Ammon's horn (tissue), 1 donor: Measurements from ENCODE around the gene C1R.
"Not testable (repeated sequence)": the region's sequence is repeated elsewhere in the genome, so short reads cannot be mapped to it uniquely, and the experiment has no call there.

Experiments
- DNase-seq: peaks from one replicate; pipeline ENCODE4 v3.0.0-alpha.2; 2016; ENCODE audit warnings: low spot score

Gene C1R

GRCh38 chr12:7120166-7120565 is 27.9 kb upstream of the C1R start:
- no peak for DNase-seq

- DNase-seq, result no peak
These were observed 26.6 kb upstream of the C1R start for GRCh38 chr12:7118881-7119280.

GRCh38 chr12:7117670-7118069 is 25.4 kb upstream of the C1R start:
- DNase-seq, result no peak

- DNase-seq, result no peak
These were observed 24.7 kb upstream of the C1R start for GRCh38 chr12:7116916-7117315.

- DNase-seq, result no peak
These were observed 24.0 kb upstream of the C1R start for GRCh38 chr12:7116196-7116595.

- no peak for DNase-seq
These were observed 22.6 kb upstream of the C1R start for GRCh38 chr12:7114851-7115250.

GRCh38 chr12:7114008-7114407 is 21.8 kb upstream of the C1R start:
- DNase-seq, result no peak

- DNase-seq, result peak; percentile 37
These were observed 21.2 kb upstream of the C1R start for GRCh38 chr12:7113389-7113871.

- DNase-seq, result no peak
These were observed 19.8 kb upstream of the C1R start for GRCh38 chr12:7112041-7112440.

- no peak for DNase-seq
These were observed 18.4 kb upstream of the C1R start for GRCh38 chr12:7110661-7111060.

GRCh38 chr12:7109572-7109920 is 17.3 kb upstream of the C1R start:
- no peak for DNase-seq

GRCh38 chr12:7108796-7109571 is 16.7 kb upstream of the C1R start, which contains the start of gene C1RL:
Gene C1RL (minus strand): TSS chr12:7109214. CDS start chr12:7109180, 34 bp downstream.
- DNase-seq, result peak; percentile 75

- DNase-seq, result no peak
These were observed 16.0 kb upstream of the C1R start for GRCh38 chr12:7108003-7108795.

GRCh38 chr12:7107636-7108002 is 15.4 kb upstream of the C1R start:
- DNase-seq, result no peak

GRCh38 chr12:7107181-7107580 is 14.9 kb upstream of the C1R start:
- not testable (repeated sequence) for DNase-seq

- no peak for DNase-seq
These were observed 13.8 kb upstream of the C1R start for GRCh38 chr12:7106082-7106481.

- DNase-seq, result no peak
These were observed 11.8 kb upstream of the C1R start for GRCh38 chr12:7103837-7104584.

- no peak for DNase-seq
These were observed 10.3 kb upstream of the C1R start for GRCh38 chr12:7102582-7102981.

GRCh38 chr12:7101694-7102131 is 9.5 kb upstream of the C1R start:
- no peak for DNase-seq

GRCh38 chr12:7101047-7101693 is 8.9 kb upstream of the C1R start:
- DNase-seq, result no peak

- no peak for DNase-seq
These were observed 8.0 kb upstream of the C1R start for GRCh38 chr12:7100239-7100638.
